Stimulated activated CD4-positive, alpha-beta T cell treated with anti-CD3 and anti-CD28 coated beads, Interleukin-15, amount 100 ng/mL, for 1 hour (primary cell): ENCODE data around the gene MBTPS1.

Source experiments
- DNase-seq, 2 donors: peaks; one replicate each; pipeline ENCODE4 v3.0.0-alpha.2; 2020; ENCODE audit warnings: low read depth in 1 of 2, low spot score in 1 of 2

MBTPS1 gene

DNA sequence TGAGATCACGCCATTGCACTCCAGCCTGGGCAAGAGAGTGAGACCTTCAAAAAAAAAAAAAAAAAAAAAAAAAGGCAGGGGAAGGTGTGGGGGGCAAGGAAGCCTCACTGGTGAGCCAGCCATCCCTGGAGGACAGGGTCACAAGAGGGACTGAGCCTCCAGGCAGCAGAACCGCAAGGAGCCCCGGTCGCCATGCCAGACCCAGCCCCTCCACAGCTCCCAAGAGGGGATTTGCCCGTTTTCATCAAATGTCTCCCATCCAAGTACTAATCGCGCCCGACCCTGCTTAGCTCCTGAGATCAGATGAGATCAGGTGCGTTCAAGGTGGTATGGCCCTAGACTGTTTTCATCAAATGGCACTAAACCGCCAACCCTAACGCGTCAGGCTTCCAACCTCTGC lies 77.0 kb downstream of the MBTPS1 start:
- DNase-seq, result no peak

DNA sequence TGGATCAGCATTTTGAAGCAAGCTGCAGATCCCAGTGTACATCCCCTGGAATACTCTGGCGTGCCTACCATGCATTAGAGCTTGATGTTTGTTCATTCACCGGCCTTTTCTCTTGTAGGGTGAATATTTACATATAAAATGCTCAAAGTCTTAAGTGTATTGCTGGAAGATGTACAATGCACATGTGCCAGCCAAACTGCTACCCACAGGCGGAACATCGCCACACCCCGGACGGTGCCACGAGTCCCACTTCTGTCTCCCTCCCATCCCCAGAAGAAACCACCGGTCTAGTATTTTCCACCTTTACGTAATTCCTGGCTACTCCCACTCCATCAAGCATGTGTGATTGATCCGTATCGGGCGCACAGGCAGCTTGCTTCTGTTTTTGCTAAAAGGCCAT lies 78.3 kb downstream of the MBTPS1 start:
- no peak for DNase-seq

DNA sequence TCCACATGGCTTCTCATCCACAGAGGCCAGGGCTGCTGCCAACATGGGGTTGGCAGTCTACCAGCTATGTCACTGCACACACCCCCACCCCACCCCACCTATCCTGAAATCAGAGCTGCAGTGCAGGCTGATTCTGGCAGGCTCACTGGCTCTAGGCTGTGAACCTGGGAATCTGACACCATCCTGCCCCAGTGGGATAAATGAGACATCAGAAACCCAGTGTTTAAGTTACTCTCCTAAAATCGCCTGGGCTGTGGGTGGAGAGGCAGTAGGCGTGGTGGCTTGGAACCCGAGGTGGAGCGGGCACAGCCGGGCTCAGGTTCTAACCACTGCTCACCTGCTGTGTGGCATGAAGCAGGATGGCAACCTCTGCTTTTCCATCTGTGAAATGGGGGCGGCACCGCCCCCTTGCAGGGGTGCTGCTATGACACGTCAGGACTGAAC lies 79.7 kb downstream of the MBTPS1 start:
- no peak for DNase-seq

DNA sequence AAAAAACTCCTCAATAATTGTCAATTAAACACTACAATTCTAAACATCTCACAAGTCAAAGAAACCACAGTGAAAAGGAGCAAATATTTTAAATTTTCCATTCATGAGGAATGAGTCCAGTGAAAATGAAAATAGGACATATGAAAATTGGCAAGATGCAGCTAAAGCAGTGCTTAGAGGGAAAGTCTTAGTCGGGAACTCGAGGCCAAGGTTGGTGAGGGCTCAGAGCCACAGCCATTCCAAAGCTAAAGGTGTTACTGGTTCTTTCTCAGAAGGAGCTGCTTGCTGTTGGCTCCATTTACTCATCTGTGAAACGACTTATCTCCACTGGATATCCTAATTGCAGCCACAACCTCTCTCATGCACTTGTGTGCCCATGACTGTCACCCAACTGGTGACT lies 80.6 kb downstream of the MBTPS1 start:
- DNase-seq, result no peak

DNA sequence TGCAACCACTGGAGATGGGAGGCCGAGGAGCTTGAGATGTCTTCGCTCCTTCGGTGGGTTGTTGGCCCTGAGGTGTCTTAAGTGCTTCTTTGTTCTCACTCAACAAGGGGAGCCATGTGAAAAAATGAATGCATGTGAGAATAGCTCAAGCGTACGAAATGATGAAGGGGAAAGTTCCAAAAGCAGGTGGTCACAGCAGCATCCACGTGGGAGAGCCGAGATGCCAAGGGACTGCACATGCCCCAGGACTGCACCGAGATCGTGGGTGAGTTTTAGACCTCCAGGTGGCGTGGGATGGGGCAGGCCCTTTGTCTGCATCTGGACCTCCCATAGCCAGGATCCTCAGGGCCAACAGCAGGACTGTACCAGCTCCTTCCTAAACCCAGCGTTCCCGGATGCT lies 82.2 kb downstream of the MBTPS1 start:
- DNase-seq, result no peak

DNA sequence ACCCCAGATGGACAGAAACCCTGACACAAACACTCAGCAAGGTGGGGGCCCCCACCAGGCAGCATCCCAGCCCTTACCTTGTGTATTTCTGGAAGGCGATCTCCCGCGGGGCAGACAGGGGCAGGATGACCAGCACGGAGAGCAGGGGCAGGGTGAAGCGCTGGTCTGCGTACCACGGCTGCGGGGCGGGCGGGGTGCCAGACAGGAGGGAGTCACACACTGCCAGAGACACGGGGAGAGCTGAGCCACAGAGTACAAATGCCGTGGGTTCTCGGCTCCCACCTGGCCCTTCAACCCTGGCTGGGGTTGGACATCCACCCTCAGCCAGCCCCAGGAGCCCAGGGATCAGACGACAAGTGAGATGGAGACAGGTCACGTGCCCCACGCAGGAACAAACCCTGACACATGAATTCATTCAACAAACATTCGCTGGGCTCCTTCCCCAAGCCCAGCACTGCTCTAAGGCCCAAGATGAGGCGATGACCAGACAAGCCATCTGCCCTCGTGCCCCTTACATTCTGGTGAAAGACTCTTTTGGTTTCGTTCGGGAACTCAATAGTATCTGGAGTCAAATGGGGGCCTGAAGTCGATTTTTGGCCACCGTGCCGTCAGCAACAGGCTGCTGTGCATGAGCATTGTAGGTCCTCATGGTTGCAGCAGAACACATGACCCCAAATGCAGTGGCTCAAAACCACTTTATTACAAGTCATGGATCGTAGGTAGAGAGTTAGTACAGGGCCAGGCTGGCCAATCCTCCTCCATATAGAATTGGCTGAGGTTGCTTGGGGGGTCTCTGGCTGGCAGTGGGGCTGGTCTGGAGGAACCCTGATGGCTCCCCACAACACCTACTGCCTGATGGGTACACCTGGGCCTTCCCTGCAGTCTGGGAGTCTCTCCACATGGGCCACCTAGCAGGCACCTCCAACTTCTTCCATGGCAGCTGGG lies 83.2 kb downstream of the MBTPS1 start:
- DNase-seq, result no peak

DNA sequence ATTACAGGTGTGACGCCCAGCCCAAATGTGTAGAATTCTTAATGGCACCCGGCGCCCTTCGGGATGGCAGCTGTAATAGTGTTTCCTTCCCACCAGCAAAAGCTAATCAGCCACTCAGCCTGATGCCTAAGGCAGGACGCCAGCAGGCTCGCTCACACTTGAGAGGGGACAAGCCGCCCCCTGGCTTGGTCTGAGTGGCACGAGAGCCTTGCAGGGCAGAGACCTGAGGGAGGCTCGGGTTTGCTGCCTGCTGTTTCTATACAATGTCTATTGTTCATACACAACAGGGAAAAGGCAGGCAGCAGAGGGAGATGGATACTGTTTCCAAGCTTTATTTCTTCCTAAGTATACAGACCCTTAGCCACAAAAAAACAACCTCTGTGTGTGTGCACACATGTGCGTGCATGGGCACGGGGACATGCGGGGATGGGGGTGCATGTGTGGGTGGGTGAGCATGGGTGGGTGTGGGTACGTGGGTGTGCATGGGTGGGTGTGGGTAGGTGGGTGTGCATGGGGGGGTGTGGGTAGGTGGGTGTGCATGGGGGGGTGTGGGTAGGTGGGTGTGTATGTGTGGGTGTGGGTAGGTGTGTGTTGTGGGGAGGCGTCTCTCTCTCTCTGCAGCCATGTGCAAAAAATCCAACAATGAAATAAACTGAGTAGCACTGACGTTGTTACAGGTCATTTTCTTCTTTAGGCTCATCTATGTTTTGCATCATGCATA lies 84.1 kb downstream of the MBTPS1 start:
- DNase-seq, result no peak

DNA sequence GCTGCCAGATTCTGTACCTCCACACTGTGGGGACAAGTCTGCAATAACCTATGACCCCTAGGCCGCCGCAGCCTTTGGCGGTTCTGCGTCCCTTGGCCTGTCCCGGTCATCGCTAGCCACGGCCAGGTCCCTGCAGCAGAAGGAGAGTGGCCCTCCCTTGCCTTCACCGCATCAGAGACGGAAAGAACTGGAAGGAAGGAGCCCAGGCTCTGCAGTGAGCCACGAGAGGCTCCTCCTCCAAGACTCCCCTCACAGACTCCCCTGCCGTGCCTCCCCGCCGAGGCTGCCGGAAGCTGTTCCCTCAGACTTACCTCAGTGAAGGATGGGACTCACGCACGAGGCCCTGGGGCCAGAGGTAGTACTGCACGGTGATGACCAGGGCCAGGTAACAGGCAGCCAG lies 85.2 kb downstream of the MBTPS1 start:
- no peak for DNase-seq

DNA sequence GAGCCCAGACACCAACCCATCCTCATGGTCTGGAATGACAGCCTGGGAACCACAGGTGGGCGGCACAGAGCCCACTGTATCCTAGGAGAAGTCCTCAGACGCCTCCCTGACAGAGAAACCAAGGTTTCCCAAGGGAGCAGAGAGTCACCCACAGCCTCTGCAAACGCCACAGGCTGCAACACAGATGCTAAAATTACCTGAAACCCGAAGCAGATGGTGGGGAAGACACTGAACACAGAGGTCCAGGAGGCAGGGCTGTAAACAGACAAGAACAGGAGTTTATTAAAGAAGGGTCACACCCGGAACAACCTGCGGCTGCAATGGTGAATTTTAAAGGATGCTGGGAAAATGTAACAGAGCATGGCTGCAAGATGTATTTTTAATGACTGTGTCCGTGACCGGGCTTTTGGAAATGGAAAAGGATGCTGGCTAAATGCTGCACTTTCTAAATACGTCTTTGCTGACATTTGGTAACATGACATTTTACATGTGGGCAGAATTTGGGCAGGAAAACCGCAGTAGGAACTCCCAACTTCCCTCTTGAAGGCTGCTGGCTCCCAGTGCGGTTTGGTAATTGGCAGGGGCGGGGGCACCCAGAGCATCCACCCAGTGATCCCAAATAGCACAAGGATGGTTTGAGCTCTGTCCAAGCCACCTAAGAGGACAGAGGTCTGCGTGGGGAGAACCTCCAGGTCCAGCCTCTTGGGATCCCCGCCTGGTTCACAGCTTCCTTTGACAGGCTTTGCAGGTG lies 87.3 kb downstream of the MBTPS1 start:
- no peak for DNase-seq

DNA sequence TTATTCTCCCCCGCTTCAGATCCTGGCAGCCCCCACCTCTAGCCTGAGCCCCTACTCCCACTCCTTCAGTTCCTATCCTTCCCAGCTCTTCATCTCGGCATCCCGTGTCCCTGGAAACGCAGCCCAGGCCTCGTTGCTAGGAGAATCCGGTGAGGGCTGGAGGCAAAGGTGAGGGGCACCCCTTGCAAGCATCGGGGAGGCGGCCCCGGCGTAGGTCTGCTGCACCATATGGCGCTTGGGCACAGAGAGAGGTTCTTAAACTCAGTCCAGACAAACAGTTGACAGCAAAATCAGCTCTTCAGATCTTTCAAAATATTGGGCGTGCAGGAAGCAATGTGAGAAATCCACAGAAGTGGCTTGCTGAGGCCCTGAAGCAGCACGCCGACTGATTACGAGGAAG lies 89.1 kb downstream of the MBTPS1 start:
- DNase-seq, result no peak

DNA sequence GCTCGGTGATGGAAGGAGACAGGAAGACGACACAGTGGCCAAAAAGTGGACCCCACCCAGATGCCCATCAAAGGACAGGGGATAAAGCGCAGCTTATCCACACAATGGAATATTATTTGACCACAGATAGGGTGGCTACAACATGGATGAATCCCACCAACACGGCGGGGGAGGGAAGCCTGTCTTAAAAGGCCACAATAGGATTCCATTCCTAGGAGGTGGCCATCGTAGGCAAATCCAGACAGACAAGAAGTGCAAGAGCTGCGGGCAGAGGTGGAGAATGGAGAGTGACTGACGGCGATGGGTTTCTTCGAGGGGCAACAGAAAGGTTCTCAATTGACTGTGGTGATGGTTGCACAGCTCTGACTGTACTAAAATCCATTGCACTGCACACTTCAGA lies 90.1 kb downstream of the MBTPS1 start:
- DNase-seq, result no peak

DNA sequence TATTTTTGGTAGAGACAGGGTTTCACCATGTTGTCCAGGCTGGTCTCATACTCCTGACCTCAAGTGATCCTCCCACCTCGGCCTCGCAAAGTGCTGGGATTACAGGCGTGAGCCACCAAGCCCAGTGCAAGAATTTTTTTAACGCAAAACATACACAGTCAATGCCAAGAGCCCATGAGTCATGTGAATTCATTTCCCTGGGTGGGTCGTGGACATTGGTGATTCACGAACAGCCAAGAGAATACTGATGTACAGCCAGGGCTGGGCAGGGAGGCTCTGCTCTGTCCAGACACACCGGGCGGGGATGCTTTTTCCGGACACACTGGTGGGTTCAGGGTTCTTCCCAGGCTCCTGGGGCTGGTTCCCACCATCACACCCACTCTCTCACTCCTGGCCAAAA lies 91.9 kb downstream of the MBTPS1 start:
- DNase-seq, result no peak

DNA sequence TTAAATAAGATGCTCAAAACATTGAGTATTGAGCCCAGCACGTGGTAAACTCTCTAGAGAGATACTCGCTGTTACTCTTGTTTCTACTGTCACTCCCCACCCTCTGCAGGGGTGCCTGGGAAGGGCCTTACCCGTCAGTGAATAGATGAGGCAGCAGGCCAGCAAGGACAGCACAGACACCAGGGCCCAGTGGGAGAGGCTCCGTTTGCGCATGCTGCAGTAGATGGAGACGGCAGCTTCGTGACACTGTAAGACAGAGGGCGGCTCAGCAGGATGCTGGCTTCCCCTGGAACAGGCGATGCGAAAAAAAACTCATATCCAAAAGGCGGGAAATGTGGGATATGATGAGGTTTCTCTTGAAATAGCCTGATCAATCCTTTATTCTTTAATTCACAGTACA lies 94.1 kb downstream of the MBTPS1 start:
- DNase-seq, result no peak

DNA sequence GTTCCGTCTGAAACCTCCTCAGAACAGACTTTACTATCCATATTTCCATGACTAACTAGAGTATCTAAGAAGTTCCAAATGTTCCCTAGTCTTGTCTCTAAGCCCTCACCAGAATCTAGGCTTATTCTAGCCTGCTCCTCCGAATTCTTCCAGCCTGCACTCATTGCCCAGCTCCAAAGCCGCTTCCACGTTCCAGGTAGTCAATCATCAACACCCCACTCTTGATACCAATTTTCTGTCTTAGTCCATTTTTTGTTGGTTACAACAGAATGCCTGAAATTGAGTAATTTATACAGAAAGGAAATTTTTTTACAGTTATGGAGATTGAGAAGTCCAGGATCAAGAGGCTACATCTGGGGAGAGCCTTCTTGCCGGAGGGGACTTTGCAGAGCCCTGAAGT lies 95.3 kb downstream of the MBTPS1 start:
- no peak for DNase-seq

DNA sequence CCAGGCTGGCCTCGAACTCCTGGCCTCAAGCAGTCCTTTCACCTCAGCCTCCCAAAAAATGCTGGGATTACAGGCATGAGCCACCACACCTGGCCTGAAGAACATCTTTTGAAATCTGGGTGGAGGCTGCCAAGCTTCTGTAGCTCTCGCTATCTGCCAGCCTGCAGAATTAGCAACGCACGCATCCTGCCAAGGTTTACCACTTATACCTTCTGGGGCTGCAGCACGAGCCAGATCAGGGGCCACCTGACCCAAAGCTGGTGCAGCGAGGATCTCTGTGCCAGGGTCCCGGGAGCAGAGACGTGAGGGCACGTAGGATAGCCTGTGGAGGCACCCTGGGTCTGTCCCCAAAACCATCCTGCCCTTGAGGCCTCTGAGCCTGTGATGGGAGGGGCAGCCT lies 96.4 kb downstream of the MBTPS1 start:
- no peak for DNase-seq

DNA sequence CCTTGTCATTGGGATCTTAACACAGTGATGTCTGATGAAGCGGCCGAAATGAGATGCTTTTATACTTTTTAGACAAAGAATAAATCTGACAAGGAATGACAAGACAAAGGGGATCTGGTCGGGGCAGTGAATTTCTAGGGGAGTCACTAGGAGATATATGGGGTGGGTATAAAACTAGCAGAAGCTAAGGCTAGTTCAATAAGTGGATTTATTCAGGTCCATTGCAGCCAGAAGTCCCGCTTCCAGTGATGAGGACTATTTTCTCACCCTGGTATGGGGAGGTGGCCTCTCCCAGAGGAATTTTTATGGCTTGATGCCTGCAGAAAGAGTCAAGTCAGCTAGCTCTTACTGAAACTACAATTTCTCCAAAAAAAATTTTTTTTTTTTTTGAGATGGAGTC lies 98.0 kb downstream of the MBTPS1 start:
- no peak for DNase-seq

DNA sequence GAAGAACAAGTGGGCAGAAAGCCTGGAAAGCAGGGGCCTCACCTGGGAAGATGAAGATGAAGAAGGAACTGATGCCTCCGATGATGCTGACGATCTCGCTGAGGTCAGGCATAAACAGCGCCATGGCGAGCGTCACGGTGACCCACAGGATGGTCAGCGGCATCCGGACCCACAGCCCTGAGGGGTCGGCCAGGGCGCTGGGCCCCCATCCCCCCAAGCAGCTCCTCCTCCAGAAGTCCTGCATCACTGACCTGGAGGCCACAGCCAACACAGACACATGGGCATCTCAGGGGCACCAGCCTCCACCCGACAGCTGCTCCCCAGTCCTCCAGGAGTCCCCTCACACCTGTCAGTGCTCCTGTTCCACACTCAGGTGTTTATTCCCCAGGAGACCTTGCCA lies 100.3 kb downstream of the MBTPS1 start:
- DNase-seq, result no peak

DNA sequence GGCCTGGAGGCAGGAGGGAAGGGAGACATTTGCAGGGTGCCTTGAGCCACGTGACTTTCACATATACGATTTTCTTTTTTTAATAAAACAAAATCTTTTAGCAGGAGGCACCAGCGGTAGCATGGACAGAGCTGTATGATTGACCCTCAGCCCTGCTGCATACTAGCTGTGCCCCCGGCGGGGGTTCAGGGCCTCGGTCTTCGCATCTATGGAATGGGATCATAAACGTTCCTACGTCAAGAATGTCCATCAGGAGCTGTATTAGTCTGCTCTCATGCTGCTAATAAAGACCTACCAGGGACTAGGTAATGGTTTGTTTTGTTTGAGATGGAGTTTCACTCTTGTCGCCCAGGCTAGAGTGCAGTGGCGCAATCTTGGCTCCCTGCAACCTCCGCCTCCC lies 101.3 kb downstream of the MBTPS1 start:
- no peak for DNase-seq

DNA sequence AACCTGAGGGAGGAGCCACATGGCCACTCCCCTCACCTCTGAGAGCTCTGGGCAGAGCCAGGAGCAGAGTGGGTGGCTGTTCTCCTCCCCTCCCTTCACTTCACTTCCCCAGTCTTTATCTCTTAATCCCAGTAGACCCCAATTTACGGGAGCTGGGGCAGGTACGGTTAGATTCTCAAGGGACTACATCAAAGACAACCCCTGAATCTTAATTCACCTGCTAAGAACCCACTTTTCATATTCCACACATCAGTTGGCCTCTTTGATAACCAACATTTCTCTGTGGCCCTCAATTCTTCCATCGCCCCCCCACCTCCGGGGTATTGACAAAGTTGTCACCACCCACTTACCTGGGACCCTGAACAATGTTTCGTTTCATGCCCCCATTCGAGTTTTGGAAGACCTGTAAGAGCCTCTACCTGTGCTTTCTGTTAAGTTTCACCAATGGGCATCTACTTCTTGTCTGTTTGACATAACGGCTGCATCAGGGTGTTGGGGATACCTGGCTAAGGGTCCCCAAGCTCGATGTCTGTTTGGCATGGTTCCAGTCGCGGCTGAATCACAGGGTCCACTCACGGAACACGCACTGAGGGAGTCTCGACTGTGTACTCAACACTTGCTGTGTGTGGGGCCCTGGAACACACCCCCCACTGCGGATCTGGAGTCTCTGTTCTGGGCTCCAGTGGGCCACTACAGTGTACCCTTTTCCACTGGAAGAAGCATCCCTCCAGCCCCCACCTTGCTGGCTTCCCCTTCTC lies 102.0 kb downstream of the MBTPS1 start:
- DNase-seq, result no peak

DNA sequence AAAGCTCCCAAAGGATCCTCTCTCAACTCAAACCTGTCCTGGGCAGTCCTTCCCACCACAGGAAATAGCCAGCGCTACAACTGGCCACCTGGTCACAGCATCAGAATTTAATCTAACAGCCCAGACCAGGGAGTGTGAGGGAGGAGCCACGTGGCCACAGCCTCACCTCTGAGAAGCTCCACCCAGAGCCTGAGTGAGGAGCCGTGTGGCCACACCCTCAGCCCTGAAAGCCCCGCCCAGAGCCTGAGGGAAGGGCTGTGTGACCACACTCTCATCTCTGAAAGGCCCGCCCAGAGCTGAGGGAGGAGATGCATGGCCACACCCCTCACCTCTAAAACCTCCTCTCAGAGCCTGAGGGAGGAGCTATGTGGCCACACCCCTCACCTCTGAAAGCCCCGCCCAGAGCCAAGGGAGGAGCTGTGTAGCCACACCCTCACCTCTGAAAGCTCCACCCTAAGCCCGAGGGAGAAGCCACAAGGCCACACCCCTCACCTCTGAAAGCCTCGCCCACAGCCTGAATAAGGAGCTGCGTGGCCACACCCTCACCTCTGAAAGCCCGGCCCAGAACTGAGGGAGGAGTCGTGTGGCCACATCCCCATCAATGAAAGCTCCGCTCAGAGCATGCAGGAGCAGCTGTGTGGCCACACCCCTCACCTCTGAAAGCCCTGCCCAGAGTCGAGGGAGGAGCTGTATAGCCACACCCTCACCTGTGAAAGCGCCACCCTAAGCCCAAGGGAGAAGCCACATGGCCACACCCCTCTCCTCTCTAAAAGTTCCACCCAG lies 102.8 kb downstream of the MBTPS1 start:
- peak; percentile 5 to 27 for DNase-seq
